ENCODE data around the gene PMEL.

DNA sequence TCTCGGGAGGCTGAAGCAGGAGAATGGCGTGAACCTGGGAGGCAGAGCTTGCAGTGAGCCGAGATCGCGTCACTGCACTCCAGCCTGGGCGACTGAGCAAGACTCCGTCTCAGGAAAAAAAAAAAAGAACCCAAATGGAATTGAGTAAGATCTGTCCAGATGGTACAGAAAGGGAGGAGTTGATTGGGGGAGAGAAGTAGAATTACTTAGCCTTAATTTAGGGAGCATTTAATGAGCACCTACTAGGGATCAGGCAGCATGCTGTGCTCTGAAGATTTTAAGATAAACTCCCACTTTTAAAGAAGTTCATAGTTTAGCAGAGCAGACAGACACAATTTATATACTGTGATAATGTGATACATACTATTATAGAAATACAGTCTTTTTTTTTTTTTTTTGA lies 12.6 kb upstream of the PMEL start:
- TF ChIP-seq, protein P1, sequence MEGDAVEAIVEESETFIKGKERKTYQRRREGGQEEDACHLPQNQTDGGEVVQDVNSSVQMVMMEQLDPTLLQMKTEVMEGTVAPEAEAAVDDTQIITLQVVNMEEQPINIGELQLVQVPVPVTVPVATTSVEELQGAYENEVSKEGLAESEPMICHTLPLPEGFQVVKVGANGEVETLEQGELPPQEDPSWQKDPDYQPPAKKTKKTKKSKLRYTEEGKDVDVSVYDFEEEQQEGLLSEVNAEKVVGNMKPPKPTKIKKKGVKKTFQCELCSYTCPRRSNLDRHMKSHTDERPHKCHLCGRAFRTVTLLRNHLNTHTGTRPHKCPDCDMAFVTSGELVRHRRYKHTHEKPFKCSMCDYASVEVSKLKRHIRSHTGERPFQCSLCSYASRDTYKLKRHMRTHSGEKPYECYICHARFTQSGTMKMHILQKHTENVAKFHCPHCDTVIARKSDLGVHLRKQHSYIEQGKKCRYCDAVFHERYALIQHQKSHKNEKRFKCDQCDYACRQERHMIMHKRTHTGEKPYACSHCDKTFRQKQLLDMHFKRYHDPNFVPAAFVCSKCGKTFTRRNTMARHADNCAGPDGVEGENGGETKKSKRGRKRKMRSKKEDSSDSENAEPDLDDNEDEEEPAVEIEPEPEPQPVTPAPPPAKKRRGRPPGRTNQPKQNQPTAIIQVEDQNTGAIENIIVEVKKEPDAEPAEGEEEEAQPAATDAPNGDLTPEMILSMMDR (IDR thresholded peaks at IDR 0.05; ENCODE audit: poor library complexity), result no peak
- TF ChIP-seq EZH2 (IDR thresholded peaks at IDR 0.05; ENCODE audit: borderline replicate concordance) (no peak), EZH2phosphoT487 (IDR thresholded peaks at IDR 0.05; ENCODE audit: low read depth, severe bottlenecking, unreplicated experiment) (no peak)
